Measurements from ENCODE around the gene ZNRD2.

- TF ChIP-seq EP300 (IDR thresholded peaks at IDR 0.05; ENCODE audit: borderline replicate concordance) (no peak), MAX (IDR thresholded peaks at IDR 0.05) (no peak), TEAD4 (IDR thresholded peaks at IDR 0.05) (no peak), YY1 (IDR thresholded peaks at IDR 0.05; ENCODE audit: low read depth) (no peak), TCF12 (IDR thresholded peaks at IDR 0.05; ENCODE audit: low read depth) (no peak), CREB1 (IDR thresholded peaks at IDR 0.05; ENCODE audit: low read depth) (no peak), RAD21 (IDR thresholded peaks at IDR 0.05; ENCODE audit: low read depth) (no peak), FOXM1 (IDR thresholded peaks at IDR 0.05; ENCODE audit: borderline replicate concordance, low read depth) (no peak), EGR1 (IDR thresholded peaks at IDR 0.05) (no peak), TAF1 (IDR thresholded peaks at IDR 0.05; ENCODE audit: low read depth) (no peak), USF1 (IDR thresholded peaks at IDR 0.05) (no peak), NFIC (IDR thresholded peaks at IDR 0.05) (no peak)
- TF ChIP-seq, protein P1, sequence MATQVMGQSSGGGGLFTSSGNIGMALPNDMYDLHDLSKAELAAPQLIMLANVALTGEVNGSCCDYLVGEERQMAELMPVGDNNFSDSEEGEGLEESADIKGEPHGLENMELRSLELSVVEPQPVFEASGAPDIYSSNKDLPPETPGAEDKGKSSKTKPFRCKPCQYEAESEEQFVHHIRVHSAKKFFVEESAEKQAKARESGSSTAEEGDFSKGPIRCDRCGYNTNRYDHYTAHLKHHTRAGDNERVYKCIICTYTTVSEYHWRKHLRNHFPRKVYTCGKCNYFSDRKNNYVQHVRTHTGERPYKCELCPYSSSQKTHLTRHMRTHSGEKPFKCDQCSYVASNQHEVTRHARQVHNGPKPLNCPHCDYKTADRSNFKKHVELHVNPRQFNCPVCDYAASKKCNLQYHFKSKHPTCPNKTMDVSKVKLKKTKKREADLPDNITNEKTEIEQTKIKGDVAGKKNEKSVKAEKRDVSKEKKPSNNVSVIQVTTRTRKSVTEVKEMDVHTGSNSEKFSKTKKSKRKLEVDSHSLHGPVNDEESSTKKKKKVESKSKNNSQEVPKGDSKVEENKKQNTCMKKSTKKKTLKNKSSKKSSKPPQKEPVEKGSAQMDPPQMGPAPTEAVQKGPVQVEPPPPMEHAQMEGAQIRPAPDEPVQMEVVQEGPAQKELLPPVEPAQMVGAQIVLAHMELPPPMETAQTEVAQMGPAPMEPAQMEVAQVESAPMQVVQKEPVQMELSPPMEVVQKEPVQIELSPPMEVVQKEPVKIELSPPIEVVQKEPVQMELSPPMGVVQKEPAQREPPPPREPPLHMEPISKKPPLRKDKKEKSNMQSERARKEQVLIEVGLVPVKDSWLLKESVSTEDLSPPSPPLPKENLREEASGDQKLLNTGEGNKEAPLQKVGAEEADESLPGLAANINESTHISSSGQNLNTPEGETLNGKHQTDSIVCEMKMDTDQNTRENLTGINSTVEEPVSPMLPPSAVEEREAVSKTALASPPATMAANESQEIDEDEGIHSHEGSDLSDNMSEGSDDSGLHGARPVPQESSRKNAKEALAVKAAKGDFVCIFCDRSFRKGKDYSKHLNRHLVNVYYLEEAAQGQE (IDR thresholded peaks at IDR 0.05; ENCODE audit: low read depth) = no peak
Observed at GRCh38 chr11:65537620-65538231, 32.6 kb upstream of the ZNRD2 start.
